Limb (tissue), 2 donors: ENCODE measurements around the gene CHRNA4.

ENCODE experiments used
- DNase-seq, 2 donors: peaks; one replicate each; pipeline ENCODE4 v3.0.0-alpha.2; 2016; ENCODE audit errors: extremely low spot score in 2 of 2

CHRNA4 gene

GRCh38 chr20:63377951-63378381 is 16.8 kb upstream of the CHRNA4 start:
- no peak for DNase-seq

GRCh38 chr20:63377256-63377941 is 16.2 kb upstream of the CHRNA4 start:
- DNase-seq: peak; percentile 16 to 83

GRCh38 chr20:63376283-63377250 is 15.4 kb upstream of the CHRNA4 start:
- DNase-seq: no peak

GRCh38 chr20:63375438-63375837 is 14.3 kb upstream of the CHRNA4 start:
- DNase-seq: no peak

GRCh38 chr20:63374504-63374903 is 13.4 kb upstream of the CHRNA4 start:
- no peak for DNase-seq

- DNase-seq: no peak
Observed at GRCh38 chr20:63373996-63374395, 12.8 kb upstream of the CHRNA4 start.

GRCh38 chr20:63372971-63373885 is 12.1 kb upstream of the CHRNA4 start:
- DNase-seq: no peak

- no peak for DNase-seq
Observed at GRCh38 chr20:63371291-63371865, 10.2 kb upstream of the CHRNA4 start.

GRCh38 chr20:63370618-63371187 is 9.6 kb upstream of the CHRNA4 start:
- no peak for DNase-seq

GRCh38 chr20:63369724-63370617 is 8.8 kb upstream of the CHRNA4 start:
- DNase-seq: no peak

- no peak for DNase-seq
Observed at GRCh38 chr20:63369024-63369530, 7.9 kb upstream of the CHRNA4 start.

GRCh38 chr20:63368151-63368550 is 7.0 kb upstream of the CHRNA4 start:
- no peak for DNase-seq

GRCh38 chr20:63367446-63368055 is 6.4 kb upstream of the CHRNA4 start:
- no peak for DNase-seq

- no peak for DNase-seq
Observed at GRCh38 chr20:63366390-63367365, 5.5 kb upstream of the CHRNA4 start.

GRCh38 chr20:63365601-63366389 is 4.6 kb upstream of the CHRNA4 start:
- DNase-seq: no peak

GRCh38 chr20:63364801-63365585 is 3.8 kb upstream of the CHRNA4 start:
- no peak for DNase-seq
